KOPT-K1 (cell line): ENCODE results near the gene CFH.
"Not testable (repeated sequence)": the region's sequence is repeated elsewhere in the genome, so short reads cannot be mapped to it uniquely, and the experiment has no call there.

Source experiments
- H3K27ac ChIP-seq: fragments of 200-600 bp; sonication (generic); 2 replicates; pipeline ENCODE4 v1.5.1; 2016; ENCODE audit warnings: antibody characterized with exemption, mild to moderate bottlenecking, low read depth, low read length; ENCODE audit not compliant: poor library complexity, severe bottlenecking
- H3K36me3 ChIP-seq: fragments of 200-600 bp; sonication (generic); 2 replicates; pipeline ENCODE4 v1.5.1; 2017; ENCODE audit warnings: antibody characterized with exemption, mild to moderate bottlenecking, low read length, moderate library complexity; ENCODE audit not compliant: insufficient read depth
- H3K9me3 ChIP-seq: fragments of 200-600 bp; sonication (generic); 2 replicates; pipeline ENCODE4 v1.5.1; 2017; ENCODE audit warnings: antibody characterized with exemption, low read length, mild to moderate bottlenecking; ENCODE audit not compliant: insufficient read depth, poor library complexity, severe bottlenecking

Gene CFH

GRCh38 chr1:196685506-196685905 lies 33.7 kb downstream of the CFH start:
- Histone ChIP-seq H3K27ac (no peak overlapping the region), H3K9me3 (no peaks in the 10 kb centered on the region), H3K36me3 (no peaks in the 10 kb centered on the region)

DNA sequence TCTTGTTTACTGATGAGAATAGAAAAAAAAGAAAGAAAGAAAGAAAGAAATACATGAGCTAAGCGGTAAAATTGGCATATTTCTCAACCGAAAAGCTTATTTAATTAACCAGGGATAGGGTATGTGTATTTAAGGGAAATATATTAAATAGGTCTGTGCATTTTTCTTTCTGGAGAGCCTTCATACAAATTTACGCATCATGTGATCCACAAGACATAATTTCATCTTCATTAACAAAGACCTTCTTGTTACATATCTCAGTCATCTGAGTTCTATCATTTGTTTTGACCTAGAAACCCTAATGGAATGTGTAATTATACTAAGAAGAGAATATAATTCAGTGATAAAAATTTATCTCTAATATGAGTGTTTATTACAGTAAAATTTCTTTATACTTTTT lies 37.2 kb downstream of the CFH start:
- H3K9me3 ChIP-seq = no peaks in the 10 kb centered on the region
- no peaks in the 10 kb centered on the region for H3K36me3 ChIP-seq
- H3K27ac ChIP-seq = no peak overlapping the region

DNA sequence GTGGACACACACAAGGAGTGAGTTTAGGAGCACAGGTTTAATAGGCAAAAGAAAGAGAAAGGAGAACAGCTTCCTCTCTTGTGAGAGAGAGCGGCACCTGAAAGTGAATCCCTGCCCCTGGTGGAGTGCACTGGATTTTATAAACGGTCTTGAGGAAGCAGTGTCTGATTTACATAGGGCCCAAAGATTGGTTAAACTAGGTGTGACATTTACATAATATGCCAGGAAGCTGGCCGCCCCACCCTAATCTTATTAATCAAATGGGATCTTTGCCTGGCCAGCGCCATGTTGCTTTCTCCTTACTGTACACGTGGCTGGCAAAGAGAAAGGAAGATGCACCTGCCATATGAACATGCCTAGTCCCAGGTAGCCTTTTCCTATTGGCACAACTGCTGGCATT lies 38.7 kb downstream of the CFH start:
- Histone ChIP-seq H3K27ac (no peak overlapping the region), H3K9me3 (no peaks in the 10 kb centered on the region), H3K36me3 (no peaks in the 10 kb centered on the region)

- Histone ChIP-seq H3K9me3 (peaks cover 7% of the 10 kb centered on the region), H3K36me3 (no peaks in the 10 kb centered on the region), H3K27ac (no peak overlapping the region)
Measured at GRCh38 chr1:196698993-196699392, 47.1 kb downstream of the CFH start.

GRCh38 chr1:196701144-196701543 lies 49.3 kb downstream of the CFH start:
- Histone ChIP-seq H3K36me3 (no peaks in the 10 kb centered on the region), H3K27ac (no peak overlapping the region), H3K9me3 (peaks cover 7% of the 10 kb centered on the region)

- not testable (repeated sequence) for H3K36me3 ChIP-seq, H3K9me3 ChIP-seq, H3K27ac ChIP-seq
Measured at GRCh38 chr1:196709892-196710291, 58.0 kb downstream of the CFH start.

DNA sequence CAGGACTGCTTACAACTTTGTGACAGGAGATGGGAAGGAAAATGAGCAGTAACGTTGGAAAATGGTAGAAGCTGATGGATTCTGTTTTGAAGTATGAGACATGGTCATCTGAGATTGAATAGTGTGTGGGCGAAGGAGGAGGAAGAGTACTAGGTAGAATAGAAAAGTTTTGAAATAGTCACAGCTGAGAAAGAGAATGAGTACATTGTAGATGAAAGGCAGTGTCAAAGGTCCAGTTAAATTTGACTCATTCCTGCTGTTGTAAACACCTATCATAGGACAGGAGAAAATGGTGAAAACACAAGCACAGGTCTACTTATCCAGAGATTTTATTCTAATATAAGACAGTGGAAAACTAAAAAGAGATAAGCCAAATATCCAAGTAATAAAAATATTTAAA lies 66.0 kb downstream of the CFH start:
- Histone ChIP-seq H3K36me3 (no peaks in the 10 kb centered on the region), H3K9me3 (no peaks in the 10 kb centered on the region), H3K27ac (no peak overlapping the region)

GRCh38 chr1:196723325-196724185 lies 71.7 kb downstream of the CFH start:
- Histone ChIP-seq H3K36me3 (no peaks in the 10 kb centered on the region), H3K9me3 (no peaks in the 10 kb centered on the region), H3K27ac (no peak overlapping the region)

DNA sequence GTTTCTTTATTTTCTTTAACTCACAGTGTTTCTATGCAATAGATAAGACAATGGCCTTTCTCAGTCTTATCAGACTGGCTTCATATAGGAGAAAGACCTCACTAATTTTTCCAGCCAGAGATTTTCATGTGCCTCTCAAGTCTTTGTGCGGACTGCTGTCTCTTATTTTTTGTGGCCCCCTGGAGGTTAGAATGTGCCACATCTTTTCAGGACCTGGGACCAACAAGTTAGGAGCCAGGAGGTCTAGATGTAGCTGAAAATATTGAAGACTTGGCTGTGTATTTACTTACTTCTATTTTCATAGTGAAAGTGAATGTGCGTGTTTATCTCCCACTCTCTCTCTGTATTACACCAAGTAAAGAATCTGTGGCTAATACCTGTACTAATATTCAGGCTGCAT lies 80.7 kb downstream of the CFH start:
- Histone ChIP-seq H3K27ac (no peak overlapping the region), H3K36me3 (no peaks in the 10 kb centered on the region), H3K9me3 (no peaks in the 10 kb centered on the region)

GRCh38 chr1:196733091-196733970 lies 81.5 kb downstream of the CFH start:
- Histone ChIP-seq H3K27ac (no peak overlapping the region), H3K9me3 (peaks cover 6% of the 10 kb centered on the region), H3K36me3 (no peaks in the 10 kb centered on the region)

GRCh38 chr1:196734006-196734405 lies 82.2 kb downstream of the CFH start:
- Histone ChIP-seq H3K36me3 (no peaks in the 10 kb centered on the region), H3K9me3 (peaks cover 13% of the 10 kb centered on the region), H3K27ac (no peak overlapping the region)

- H3K36me3 ChIP-seq = no peaks in the 10 kb centered on the region
- H3K27ac ChIP-seq = no peak overlapping the region
- H3K9me3 ChIP-seq = peaks cover 18% of the 10 kb centered on the region
Measured at GRCh38 chr1:196734460-196734859, 82.6 kb downstream of the CFH start.

GRCh38 chr1:196738730-196739129 lies 86.9 kb downstream of the CFH start:
- Histone ChIP-seq H3K9me3 (peaks cover 24% of the 10 kb centered on the region), H3K36me3 (no peaks in the 10 kb centered on the region), H3K27ac (no peak overlapping the region)

GRCh38 chr1:196743244-196743643 lies 91.4 kb downstream of the CFH start:
- H3K9me3 ChIP-seq = peaks cover 19% of the 10 kb centered on the region
- not testable (repeated sequence) for H3K27ac ChIP-seq, H3K36me3 ChIP-seq

DNA sequence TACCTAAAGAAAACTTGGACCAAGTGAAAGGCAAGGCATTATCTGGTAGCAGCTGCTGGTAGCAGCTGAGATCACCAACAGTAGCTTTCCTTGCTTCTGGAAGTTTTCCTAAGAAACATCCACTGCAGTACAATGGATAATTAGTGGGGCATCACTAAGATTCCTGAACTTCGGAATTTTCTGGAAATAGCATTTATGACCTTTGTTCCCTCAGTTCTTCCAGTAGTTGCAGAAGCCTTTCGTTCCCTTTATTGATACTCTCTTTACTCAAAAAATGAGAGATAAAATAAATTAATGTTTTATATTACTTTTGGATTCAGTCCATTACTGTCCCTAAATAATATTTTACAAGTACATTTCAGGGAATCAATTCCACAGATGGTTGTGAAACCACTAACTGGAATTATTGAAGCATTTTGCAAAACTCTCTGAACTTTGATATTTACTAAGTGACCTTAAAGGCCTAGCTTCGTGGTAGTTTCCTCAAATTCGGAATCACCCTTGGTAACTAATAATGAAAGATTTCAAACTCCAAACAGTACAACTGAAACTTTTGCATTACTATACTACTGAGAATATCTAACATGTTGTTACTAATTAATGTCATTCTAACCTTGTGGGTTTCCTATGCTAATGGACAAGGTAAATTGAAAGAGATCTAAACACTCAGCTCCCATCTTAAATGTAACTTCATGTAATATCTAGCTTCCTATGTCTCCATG lies 113.3 kb downstream of the CFH start:
- H3K27ac ChIP-seq, H3K36me3 ChIP-seq: not testable (repeated sequence)

More for the DNA sequence above, 113.3 kb downstream of the CFH start:
- not testable (repeated sequence) for H3K9me3 ChIP-seq
